Measurements from ENCODE around the gene RNU1-3. TPM values are rescaled to one million over a fixed set of nuclear protein-coding genes. Genes with fewer than 3 reads are reported as not detected.
A peak's percentile ranks its signal among the peaks of the same experiment; 100 is the strongest.
"Not testable (repeated sequence)": the region's sequence is repeated elsewhere in the genome, so short reads cannot be mapped to it uniquely, and the experiment has no call there.

Gene RNU1-3
- total and polyA plus RNA-seq, 2 of the 8 experiments (the other 6 are each of a cell fraction or from before 2014, with no cell fraction given), result 145 to 1,303 TPM

GRCh38 chr1:16626409-16626983 is 40.3 kb downstream of the RNU1-3 start:
- FAIRE-seq; H2BK20ac ChIP-seq (ENCODE audit: low read length); H3K4me3 ChIP-seq (ENCODE audit: extremely low read depth in 1 of 4, insufficient read depth in 2 of 4, low read depth in 3 of 4, low read length in 4 of 4); H3K14ac ChIP-seq (ENCODE audit: insufficient read length); H2AK5ac ChIP-seq (ENCODE audit: low read depth, low read length); H3K9me3 ChIP-seq (ENCODE audit: insufficient read depth in 2 of 2, low read depth in 1 of 2, low read length in 1 of 2); H3K9ac ChIP-seq (replicated peaks in 1 of 4; ENCODE audit: extremely low read depth in 1 of 4, low read depth in 3 of 4, low read length in 3 of 4); H4K91ac ChIP-seq (replicated peaks; ENCODE audit: insufficient read length, low read length); H3K4ac ChIP-seq (replicated peaks; ENCODE audit: insufficient read length, low read depth, low read length); H2BK15ac ChIP-seq (ENCODE audit: low read length); H3K79me2 ChIP-seq (ENCODE audit: control insufficient read depth in 1 of 2, insufficient read depth in 2 of 2, low read length in 2 of 2); H2BK120ac ChIP-seq (replicated peaks; ENCODE audit: low read depth, low read length); H2BK12ac ChIP-seq (ENCODE audit: low read depth, low read length); H3K18ac ChIP-seq (ENCODE audit: extremely low read depth, low read length); H3K27ac ChIP-seq (ENCODE audit: low read depth, low read length); H3K27me3 ChIP-seq (replicated peaks in 1 of 4; ENCODE audit: control insufficient read depth in 3 of 4, extremely low read depth in 1 of 4, insufficient read depth in 3 of 4, low read length in 3 of 4); H3K4me1 ChIP-seq (replicated peaks in 1 of 4; ENCODE audit: control insufficient read depth in 3 of 4, insufficient read depth in 4 of 4, low read length in 3 of 4); H3K23ac ChIP-seq (ENCODE audit: insufficient read length); H3K56ac ChIP-seq (replicated peaks; ENCODE audit: insufficient read length, low read depth, low read length); H3K23me2 ChIP-seq (ENCODE audit: low read depth, low read length); H4K20me1 ChIP-seq (replicated peaks in 1 of 2; ENCODE audit: control insufficient read depth in 1 of 2, insufficient read depth in 2 of 2, low read length in 2 of 2); H2AFZ ChIP-seq (ENCODE audit: low read length); H3K4me2 ChIP-seq (ENCODE audit: insufficient read depth in 1 of 2, low read depth in 2 of 2, low read length in 2 of 2); H4K5ac ChIP-seq (ENCODE audit: insufficient read length, low read depth, low read length); H3K79me1 ChIP-seq (ENCODE audit: low read depth, low read length): not testable (repeated sequence)
- Histone ChIP-seq H3K36me3 (ENCODE audit: control insufficient read depth in 2 of 4, insufficient read depth in 4 of 4, low read length in 3 of 4) (peaks cover 3 to 23% (median 13%) of the 10 kb centered on the region in 4 experiments; a peak in 4 of 8 replicates), H4K8ac (ENCODE audit: extremely low read depth, insufficient read depth, low read length) (peak overlapping the region; percentile 7; the same call in 1 of the 2 replicates), H2BK5ac (ENCODE audit: low read depth, low read length) (peak overlapping the region; percentile 3; the same call in 1 of the 2 replicates)
- CTCF ChIA-PET (ENCODE audit: partially characterized antibody), result interaction anchor here (0.9 to 20.3 kb wide), 19 partner anchors 8 to 350 kb away, joined by 3 to 611 read pairs (median 10); partner anchors contain the start of genes CROCC and NBPF1
- peak in 1 of 2 experiments; percentile 66 for DNase-seq (ENCODE audit: low read depth in 1 of 2, low spot score in 2 of 2)
- 85% methylated on average over 15 of the region's 15 CpGs; no CpG with 5 or more reads in 1 of the 2 experiments for WGBS, 2 experiments (ENCODE audit: extremely low coverage in 1 of 2, insufficient coverage in 1 of 2, insufficient read length in 1 of 2, insufficient replicate concordance in 2 of 2, low coverage in 1 of 2, low lambda C conversion rate in 2 of 2, missing lambda C conversion rate in 1 of 2)
- POLR2A ChIA-PET (ENCODE audit: partially characterized antibody), result interaction anchor here (0.7 to 1.3 kb wide), 3 partner anchors 9 to 273 kb away, joined by 3 read pairs; no protein-coding TSS in a partner anchor

All from H1 (cell line).